ENCODE results near the gene UPK3BL2.
"Not testable (repeated sequence)": the region's sequence is repeated elsewhere in the genome, so short reads cannot be mapped to it uniquely, and the experiment has no call there.

Gene UPK3BL2

DNA sequence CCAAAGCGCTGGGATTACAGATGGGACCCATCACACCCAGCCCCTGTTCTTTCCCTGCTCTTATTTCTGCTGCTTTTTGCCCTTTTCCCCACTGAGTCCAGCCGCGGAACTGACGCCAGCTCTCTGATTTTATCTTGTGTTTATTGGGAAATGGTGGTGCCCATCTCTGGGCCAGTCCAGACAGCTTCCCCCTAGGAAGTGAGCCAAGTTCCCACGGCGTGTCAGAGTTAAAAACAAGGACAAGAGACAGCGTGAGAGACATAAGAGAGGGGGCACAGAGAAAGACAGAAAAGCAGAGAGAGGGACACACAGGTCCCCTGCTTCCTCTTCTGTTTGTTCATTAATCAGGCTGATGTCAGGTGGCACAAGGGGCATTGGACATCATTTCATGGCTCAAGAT, 11.9 kb downstream of the UPK3BL2 start:
- DNase-seq (ENCODE audit: low spot score), result not testable (repeated sequence)

DNA sequence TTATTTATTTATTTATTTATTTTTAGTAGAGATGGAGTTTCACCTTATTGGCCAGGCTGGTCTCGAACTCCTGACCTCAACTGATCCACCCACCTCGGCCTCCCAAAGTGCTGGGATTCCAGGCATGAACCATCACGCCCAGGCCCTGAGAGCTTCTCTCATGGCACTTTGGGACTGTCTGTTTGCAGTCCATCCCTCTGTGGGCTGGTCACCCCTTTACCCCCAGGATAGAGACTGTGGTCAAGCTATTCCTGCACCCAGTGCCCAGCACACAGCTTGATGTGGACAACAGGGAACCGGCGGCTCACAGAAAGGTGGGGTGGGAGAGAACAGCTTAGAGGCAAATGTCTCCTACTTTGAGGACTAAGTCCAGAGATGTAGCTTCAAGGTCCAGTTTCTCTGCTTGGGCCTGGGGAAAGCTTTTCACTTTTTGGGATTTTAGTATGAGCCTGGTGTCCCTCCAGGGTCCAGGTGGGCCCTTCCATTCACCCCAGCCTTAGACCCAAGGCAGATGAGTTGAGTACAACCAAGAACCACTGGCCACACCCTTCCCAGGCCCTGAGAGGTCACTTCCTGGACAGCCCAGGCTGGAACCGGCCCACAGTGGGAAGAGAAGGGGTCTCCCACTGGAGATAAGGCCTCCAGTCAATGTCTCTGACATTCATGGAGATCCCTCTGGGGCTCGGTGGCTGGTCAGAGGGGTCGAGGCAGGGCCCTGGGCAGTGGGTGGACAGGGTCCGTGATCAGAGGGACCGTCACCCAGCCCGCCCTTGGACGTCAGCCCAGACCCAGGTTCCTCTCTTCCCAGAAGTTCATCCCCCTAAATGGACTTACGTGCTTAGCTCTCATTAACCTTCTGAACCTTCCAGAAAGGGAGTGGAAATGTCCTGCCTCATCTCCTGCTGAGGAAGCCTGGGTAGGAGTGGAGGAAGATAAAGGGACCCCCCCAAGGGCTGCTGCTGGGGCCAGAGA, 15.4 kb downstream of the UPK3BL2 start:
- DNase-seq (ENCODE audit: low spot score), result not testable (repeated sequence)

DNA sequence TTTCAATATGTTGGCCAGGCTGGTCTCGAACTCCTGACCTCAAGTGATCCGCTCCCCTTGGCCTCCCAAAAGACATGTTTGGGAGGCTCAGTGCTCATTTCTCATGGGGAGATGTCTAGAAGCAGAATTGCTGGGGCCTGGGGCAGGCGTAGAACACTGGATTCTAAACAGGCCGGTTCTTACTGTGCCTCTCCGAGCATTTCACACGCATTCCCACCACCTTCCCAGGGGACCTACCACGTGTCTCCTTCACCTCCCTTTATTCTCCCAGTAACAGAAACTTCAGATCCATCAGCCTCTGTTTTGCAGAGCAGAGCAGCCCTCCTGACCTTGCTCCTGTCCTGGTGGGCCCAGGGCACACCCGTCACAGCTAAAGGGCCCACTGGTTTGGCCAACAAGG, 16.3 kb downstream of the UPK3BL2 start:
- DNase-seq (ENCODE audit: low spot score), result not testable (repeated sequence)

GRCh38 chr7:102524803-102525202, 18.7 kb downstream of the UPK3BL2 start:
- not testable (repeated sequence) for DNase-seq (ENCODE audit: low spot score)

GRCh38 chr7:102520797-102521196, 22.7 kb downstream of the UPK3BL2 start:
- not testable (repeated sequence) for DNase-seq (ENCODE audit: low spot score)

DNA sequence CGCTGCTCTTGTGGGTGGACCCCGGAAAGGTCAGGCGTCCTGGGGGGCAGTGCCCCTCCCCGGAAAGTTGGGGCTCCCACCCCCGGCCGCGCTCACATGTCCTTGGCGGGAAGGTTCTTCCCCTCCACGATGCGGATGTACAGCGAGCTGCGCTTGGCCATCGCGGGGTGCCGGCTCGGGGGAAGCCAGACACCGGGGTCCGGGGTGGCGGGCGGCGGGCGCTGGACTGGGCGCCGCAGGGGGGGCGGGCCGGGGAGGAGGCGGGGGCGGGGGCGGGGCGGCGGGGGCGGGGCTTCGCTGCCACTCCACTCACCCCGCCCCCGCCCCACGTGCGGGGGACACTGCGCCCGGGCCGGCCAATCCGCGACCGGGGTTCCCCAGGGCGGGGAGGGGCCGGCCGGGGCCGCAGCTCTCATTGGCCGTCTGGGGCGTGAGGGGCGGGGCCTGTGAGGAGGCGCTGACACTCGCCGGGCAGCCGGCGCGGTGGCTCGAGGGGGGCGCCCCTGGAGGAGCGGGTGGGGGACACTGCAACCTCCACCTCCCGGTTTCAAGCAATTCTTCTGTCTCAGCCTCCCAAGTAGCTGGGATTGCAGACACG, 25.8 kb downstream of the UPK3BL2 start, which contains the start of gene RASA4B:
RASA4B (minus strand) TSS at position 228 of the 598 bp plus-strand sequence; CDS start at position 161, 67 bp downstream.
- DNase-seq (ENCODE audit: low spot score), result not testable (repeated sequence)

DNA sequence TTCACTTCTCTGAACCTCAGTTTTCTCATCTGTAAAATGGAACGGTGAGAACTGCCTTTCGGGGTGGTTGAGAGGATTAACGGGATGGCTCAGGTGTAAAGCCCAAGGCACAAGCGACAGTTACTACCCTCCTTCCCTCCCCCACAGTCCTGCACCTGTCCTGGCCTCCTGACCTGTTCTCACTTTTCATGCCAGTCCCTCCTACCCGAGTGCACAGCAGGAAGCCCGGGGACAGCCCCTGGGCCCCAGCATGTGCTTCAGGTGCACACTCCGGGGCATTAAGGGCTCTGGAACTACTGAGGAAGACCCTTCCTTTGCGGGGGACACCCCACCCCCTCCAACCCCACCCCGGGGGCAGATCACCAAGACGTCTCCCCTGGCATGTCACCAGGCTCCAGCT, 26.5 kb downstream of the UPK3BL2 start:
- DNase-seq (ENCODE audit: low spot score), result not testable (repeated sequence)

GRCh38 chr7:102515889-102516288, 27.6 kb downstream of the UPK3BL2 start:
- not testable (repeated sequence) for DNase-seq (ENCODE audit: low spot score)

GRCh38 chr7:102514881-102515721, 28.4 kb downstream of the UPK3BL2 start:
- DNase-seq (ENCODE audit: low spot score), result not testable (repeated sequence)

DNA sequence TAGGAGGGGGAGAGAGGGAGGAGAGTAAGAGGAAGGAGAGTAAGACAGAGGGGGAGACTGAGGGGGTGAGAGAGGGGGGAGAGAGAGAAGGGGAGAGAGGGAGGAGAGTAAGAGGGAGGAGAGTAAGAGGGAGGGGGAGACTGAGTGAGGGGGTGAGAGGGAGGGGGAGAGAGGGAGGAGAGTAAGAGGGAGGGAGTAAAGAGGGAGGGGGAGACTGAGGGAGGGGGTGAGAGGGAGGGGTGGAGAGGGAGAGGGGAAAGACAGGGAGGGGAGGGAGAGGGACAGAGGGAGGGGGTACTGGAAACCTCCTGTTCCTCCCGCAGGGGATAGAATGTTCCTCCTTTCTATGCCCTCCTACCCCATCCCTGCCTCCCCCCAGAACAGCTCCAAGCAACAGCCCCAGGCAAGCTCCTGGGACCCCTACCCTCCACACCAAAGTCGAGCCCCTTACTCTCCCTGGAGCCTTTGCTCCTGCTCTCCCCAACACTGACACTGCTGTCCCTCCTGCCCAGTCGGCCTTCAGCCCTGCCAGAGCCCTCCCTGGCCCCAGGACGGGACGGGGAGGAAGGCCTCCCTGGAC, 30.8 kb downstream of the UPK3BL2 start:
- DNase-seq (ENCODE audit: low spot score), result not testable (repeated sequence)

DNA sequence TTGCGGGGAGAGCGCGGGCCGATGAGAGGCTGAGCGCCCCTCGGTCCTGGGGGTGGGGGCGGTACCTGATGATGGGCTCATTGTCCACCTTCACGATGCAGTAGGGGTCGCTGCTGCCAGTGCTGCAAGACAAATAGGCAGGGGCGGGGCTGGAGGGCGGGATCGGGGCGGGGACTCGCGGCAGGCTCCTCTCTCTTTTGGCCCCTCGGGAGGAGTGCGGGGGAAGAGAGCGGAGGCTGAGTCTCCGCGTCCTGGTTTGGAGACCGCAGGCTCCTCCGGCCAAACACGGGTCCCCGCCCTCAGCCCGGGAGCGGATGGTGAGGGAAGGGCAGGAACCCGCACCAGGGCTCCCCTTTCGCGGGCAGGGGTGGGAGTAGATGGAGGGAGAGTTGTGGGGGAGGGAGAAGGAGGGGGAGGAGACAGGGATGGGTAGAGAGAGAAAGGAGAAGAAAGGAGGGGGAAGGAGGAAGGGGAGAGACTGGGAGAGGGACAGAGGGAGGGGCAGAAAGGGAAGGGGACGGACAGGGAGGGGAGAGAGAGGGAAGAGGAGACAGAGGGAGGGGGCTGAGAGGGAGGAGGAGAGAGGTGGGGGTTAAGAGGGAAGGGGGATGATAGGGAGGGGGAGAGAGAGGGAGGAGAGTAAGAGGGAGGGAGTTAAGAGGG, 31.5 kb downstream of the UPK3BL2 start:
- DNase-seq (ENCODE audit: low spot score), result not testable (repeated sequence)

- not testable (repeated sequence) for DNase-seq (ENCODE audit: low spot score)
Measured at GRCh38 chr7:102510575-102510974, 32.9 kb downstream of the UPK3BL2 start.

DNA sequence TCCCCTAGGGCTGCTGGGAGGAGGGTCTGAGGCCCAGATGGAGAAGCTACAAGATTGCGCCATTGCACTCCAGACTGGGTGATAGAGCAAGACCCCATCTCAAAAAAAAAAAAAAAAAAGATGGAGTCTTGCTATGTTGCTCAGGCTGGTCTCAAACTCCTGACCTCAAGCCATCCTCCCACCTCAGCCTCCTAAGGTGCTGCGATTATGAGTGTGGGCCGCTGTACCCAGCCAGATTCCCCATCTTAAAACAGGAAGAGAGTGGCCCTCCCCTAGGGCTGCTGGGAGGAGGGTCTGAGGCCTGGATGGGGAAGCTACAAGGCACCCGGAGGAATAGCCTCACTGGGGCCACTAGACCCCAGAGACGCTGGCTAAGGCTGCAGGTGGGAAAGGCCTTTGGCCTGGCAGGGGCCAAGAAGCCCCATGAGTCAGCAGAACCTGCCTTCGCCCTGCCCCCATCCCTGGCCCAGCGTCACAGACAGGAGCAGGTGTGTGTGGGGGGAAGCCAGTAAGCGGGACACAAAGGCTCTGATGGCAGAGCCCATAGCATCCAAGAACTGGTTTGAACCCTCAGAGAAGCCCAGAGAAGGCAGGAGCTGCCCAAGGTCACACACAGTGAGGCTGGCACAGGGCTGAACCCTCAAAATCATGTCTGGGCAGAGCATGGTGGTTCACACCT, 35.9 kb downstream of the UPK3BL2 start:
- not testable (repeated sequence) for DNase-seq (ENCODE audit: low spot score)

DNA sequence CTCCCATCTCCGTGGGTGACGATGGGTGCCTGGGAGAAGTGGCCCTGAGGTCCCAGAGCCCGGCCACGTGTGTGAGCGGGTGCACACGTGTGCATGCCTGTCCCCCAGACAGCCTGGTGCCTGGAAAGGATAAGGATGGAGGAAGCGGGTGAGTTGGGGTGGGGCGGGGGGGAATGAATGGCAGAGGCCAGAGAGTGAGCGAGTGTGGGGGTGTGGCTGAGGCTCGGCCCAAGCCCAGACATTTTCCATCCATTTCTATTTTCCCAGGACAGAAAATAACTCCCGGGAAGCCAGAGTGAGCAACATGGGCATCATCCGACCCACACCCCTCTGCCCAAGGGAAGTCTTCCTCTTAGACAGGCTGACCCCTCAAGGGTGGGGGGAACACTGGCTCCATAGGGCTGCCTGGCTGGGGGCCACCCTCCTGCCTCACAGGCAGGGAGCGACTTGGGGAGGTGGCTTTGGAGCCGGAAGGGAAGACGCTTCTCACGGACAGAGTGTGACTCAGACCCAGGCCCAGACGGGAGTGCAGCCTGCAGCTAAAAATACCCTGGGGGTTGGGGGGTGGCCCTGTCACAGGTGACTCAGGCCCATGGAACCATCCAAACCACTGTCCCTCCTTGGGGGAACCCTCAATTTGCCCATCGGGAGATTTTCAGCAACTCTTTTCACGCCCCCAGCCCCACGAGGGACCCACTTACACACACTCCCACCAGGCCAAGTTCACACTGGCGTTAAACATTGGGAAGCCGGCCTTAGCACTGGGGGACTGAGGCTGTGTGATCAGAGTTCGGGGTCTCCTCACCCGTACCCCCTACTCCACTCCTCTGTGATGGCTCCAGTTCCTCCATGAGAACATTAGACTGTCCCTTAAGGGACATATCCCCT, 38.0 kb downstream of the UPK3BL2 start:
- not testable (repeated sequence) for DNase-seq (ENCODE audit: low spot score)

DNA sequence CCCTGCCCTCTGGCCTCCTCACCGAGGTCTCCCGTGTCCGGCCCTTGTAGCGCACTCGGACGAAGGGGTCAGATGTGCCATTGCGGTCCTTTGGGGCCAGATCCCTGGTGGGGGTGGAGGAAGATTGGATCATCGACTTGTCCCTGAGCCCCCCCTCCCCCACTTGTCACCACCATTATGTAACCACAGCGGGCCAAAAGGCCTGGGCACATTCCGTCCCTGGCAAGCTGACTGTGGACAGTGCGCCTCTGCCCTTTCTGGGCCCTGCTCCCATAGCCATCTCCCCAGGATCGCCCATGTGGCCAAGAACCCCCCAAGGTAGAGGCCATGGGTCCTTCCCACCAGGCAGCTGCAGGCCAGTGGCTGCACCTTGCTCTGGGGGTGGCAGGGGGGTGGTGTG, 40.4 kb downstream of the UPK3BL2 start:
- not testable (repeated sequence) for DNase-seq (ENCODE audit: low spot score)

GRCh38 chr7:102498321-102498720, 45.2 kb downstream of the UPK3BL2 start:
- DNase-seq (ENCODE audit: low spot score), result not testable (repeated sequence)

DNA sequence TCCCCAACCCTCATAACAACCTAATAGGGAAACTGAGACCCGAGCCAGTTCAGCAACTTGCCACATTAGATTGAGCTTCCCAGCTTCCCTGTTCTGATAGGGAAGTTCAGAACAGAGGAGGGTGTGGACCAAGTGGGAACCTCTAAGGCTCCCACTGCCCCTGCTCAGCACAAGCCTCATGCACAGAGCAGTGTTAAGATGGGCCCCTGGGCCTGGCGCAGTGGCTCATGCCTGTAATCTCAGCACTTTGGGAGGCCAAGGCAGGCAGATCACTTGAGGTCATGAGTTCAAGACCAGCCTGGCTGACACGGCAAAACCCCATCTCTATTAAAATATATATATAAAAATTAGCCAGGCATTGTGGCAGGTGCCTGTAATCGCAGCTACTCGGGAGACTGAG, 46.2 kb downstream of the UPK3BL2 start:
- DNase-seq (ENCODE audit: low spot score), result not testable (repeated sequence)

- not testable (repeated sequence) for DNase-seq (ENCODE audit: low spot score)
Measured at GRCh38 chr7:102496861-102497260, 46.6 kb downstream of the UPK3BL2 start.

DNA sequence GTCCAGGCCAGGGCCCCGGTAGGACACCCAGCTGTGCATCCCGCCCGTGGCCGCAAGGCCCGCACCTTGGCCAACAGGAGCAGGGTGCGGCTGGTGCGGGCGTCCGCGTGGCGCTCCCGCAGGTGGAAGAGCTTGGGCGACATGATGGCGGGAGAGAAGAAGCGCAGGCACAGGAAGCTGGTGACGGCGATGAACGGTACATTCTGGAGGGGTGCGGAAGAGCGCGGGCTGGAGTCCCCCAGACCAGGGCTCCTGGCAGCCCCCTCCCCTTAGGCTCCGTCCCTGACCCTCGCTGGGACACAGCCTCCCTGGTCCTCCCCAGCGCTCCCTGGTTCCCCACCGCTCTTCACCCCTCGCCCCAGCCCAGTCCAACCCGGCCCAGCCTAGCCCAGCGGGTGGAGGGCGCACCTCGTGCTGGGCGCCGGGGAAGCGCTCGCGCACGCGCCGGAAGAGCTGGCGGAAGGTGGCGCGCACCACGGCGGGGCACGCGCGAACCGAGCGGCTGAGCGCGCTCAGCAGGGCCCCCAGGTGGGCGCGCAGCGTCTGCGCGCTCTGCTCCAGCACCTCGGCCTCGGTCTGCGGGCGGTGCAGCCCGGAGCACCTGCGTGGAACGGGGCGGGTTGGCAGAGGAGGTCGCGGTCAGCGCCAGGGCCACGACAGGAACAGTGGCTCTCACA, 48.9 kb downstream of the UPK3BL2 start:
- DNase-seq (ENCODE audit: low spot score), result not testable (repeated sequence)

All from HuH-7.5 (cell line).